IPS DF 19.7 (cell line): ENCODE results near the gene HYDIN.
"Not testable (repeated sequence)": the region's sequence is repeated elsewhere in the genome, so short reads cannot be mapped to it uniquely, and the experiment has no call there.

Source experiments
- DNase-seq: peaks from one replicate; pipeline ENCODE4 v3.0.0-alpha.2; 2013; ENCODE audit warnings: low read depth, low spot score

HYDIN gene

GRCh38 chr16:71225145-71225544 lies 5.4 kb downstream of the HYDIN start:
- no peak for DNase-seq

DNA sequence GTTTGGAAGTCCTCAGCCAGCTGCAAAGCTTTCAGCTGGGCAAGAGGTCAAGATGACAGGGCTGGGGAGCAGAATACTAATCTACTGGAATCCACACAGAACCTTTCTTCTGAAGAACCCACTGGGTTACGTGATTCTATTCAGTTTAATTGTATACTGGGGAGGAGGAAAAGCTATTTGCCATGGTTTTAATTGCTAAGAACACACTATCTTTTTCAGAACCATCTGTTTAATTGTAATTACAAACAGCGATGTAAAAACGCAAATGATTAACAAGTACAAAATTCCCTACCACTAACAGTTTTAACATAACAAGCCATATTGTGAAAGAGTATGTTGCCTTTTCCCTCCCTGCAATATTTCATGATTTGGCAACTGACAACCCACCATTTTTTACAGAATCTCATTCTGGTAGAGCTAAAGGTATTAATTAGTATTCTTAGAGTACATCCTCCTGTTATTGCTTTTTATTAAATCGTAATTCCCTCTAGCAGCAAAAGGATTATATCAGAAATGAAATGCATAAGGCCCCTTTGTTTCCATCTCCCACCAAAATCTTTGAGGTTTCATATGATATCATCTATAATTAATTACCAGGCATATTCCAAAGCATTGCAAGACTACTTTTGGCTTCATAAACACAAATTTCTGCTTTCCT lies 12.1 kb downstream of the HYDIN start:
- DNase-seq, result no peak

GRCh38 chr16:71217506-71217905 lies 13.0 kb downstream of the HYDIN start:
- DNase-seq, result no peak

- DNase-seq, result no peak
Measured at GRCh38 chr16:71216714-71217113, 13.8 kb downstream of the HYDIN start.

DNA sequence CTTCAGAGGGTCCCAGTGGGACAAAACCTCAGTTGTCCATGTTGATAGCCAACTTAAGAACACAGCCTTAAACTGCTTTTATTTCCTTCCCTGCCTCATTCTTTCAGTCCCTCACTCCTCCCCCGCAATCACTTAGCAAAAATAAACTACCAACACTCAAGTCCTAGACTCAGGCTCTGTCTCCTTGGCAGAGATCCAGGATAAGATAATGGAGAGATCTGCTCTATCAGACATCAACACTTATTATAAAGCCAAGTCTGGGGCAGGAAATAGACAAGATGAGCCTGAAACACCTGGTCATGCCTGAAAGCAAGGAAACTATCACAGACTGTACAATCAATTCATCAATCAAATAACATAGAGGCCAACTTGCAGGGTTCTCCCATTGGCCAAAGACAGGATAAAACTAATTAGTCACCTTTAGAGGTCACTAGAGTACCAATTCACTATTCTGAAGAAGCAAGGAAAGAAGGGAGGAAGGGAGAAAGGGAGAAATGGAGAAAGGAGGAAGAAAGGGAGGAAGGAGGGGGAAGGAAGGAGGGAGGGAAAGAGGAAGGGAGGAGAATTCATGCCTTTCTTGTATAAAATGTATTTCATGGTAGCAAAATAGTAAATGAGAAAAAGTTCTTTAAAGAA lies 15.7 kb downstream of the HYDIN start:
- no peak for DNase-seq

DNA sequence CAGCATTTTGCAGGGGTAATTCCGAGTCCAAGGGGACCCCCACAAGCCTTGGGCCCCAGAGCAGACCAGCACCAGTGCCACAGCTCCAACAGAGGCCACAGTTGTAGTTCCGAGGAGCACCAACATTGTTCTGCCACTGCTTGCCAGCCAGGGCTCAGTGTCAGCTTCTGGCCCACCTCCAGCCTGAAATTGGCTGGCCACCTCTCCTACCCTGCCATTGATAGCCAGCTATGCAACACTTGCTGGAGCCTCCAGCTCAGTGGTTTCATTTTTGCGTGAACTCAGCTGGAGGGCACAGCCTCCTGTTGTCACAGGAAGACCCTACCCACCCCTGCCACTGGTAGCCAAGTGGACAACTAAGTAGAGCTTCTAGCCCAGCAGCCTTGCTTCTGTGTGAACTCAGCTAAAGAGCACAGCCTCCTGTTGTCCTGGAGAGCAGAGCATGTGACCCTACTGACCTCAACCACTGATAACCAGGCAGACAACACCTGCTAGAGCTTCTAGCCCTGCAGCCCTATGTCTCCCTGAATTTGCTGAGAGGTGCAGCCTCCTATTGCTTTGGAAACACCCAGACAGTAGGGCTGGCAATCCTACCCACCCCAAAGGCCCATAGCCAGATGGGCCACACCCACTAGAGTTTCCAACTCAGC lies 24.9 kb downstream of the HYDIN start:
- no peak for DNase-seq

DNA sequence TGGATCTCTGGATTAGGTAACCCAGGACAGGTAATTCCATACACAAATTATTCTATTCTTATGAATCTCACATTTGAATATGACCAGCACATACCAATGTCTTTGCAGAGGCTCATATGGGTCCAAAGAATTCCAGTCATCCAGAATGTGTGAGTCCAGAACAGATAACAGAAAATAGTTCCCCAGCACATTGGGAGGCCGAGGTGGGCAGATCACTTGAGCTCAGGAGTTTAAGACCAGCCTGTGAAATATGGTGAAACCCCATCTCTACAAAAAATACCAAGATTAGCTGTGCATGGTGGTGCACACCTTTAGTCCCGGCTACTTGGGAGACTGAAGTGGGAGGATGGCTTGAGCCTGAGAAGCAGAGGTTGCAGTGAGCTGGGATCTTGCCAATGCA lies 26.9 kb downstream of the HYDIN start:
- DNase-seq, result no peak

GRCh38 chr16:71201556-71201955 lies 29.0 kb downstream of the HYDIN start:
- no peak for DNase-seq

DNA sequence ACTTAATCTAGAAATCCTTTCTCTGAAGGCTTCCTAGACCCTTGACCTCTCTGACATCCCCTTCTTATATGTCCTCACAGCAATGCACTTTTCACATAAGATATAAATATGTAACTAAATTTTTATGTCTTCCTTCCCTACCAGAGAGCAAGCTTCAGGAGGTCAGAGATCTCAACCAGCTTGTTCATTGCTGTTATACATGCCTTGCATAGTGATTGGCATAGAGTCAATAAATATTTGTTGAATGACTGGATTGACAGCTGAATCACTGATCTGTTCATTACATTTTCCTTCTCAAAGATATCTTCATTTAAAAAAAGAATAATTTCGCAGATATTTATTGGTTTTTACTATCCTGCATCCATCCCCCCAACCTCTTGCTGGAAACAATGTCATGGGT lies 29.5 kb downstream of the HYDIN start:
- DNase-seq, result no peak

DNA sequence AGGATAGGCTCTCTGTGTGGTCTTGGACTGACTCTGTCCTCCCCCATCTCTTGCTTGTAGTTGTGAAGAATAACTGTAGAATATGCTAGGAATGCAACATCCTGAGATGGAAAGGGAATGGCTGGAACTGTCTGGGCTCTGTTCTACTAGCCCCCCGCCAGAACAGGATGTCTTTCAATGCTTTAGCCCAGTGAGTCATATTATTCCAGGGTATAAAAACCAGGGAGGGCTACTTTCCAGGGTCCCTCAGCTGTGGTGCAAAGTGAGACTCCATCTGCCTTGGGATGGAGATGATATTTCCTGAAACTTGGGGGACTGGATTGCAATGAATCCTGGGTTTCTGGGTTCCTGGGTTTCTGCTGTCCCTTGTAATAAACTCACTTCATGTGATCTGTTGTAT lies 32.1 kb downstream of the HYDIN start:
- no peak for DNase-seq

DNA sequence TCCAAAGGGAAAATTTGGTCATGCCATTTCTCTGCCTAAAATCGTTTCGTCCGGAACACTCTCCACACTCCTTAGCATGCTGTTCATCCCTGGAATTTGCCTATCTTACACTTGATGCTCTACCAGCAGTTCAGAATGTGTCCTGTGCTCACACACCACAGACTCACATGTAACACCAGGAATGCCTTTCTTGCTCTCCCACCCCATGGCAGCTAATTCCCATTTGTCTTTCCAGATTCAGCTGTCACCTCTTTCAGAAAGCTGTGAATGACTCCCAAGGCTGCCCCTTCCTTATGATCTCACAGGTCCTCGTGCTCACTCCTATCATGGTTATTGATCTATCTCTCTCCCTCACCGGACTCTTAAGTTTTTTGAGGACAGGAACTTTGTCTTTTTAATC lies 38.1 kb downstream of the HYDIN start:
- no peak for DNase-seq

GRCh38 chr16:71188956-71189712 lies 41.4 kb downstream of the HYDIN start:
- DNase-seq, result no peak

- DNase-seq, result no peak
Measured at GRCh38 chr16:71185347-71185746, 45.2 kb downstream of the HYDIN start.

DNA sequence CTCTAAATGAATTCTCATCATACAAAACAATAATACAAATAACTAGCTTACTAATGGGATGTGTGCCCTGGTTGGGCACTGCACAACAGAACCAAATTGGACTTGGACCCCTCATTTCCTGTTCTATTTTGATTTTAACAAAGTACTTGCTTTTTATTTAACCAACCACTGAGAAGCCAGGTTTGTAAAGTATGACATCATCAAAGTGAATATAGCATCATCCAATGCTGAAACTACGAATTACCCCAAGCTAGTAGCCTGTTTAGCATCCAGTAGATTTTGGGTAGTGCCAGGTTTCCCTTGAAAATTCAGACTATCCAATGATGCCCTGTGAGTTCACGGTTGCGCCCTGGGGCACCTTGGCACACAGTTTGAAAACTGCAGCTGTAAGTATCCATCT lies 51.0 kb downstream of the HYDIN start:
- DNase-seq, result no peak

- no peak for DNase-seq
Measured at GRCh38 chr16:71172481-71173207, 57.9 kb downstream of the HYDIN start.

DNA sequence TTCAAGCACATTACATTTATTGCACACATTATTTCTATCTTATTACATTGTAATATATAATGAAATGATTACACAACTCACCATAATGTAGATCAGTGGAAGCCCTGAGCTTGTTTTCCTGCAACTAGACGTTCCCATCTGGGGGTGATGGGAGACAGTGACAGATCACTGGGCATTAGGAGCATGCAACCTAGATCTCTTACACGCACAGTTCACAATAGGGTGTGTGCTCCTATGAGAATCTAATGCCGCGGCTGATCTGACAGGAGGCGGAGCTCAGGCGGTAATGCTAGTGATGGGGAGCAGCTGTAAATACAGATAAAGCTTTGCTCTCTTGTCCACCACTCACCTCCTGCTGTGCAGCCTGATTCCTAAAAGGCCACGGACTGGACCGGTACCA lies 69.5 kb downstream of the HYDIN start:
- DNase-seq, result not testable (repeated sequence)

- DNase-seq, result not testable (repeated sequence)
Measured at GRCh38 chr16:71157278-71157677, 73.2 kb downstream of the HYDIN start.

DNA sequence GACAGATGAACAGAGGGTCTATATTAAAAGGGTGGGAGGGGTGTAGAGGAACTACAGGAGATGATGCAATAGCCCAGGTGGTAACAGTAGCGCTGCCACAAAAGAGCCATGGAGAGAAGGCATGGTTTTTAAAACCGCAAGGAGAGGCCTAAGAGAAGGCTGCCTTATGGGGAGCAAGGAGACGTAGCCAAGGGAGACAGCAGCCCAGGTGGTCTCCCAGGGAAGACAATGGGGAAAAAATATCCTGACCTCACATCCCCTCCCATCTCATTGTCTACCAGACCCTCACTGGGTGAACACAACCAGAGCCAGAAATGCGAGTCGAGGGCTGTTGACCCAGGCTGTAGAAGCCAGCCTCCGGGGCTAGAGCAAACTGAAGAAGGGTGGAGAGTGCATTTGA lies 77.2 kb downstream of the HYDIN start:
- DNase-seq, result not testable (repeated sequence)

DNA sequence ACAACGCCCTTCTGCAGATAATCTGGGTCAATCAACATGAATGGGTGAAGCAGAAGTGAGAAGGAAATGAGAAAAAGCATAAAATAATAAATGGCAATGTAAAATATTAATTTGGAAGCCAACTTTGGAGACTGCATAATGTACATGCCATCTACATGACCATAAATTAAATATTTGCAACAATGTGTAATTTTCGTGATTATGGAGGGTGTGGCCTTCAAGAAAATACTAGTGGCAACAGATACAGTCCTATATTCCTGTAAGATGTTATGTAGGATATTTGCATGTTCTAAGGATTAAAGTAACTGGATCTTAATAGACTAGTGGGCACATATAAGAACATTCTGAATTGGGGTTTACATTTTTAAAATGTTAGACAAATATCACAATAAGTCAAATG lies 78.9 kb downstream of the HYDIN start:
- DNase-seq, result not testable (repeated sequence)

DNA sequence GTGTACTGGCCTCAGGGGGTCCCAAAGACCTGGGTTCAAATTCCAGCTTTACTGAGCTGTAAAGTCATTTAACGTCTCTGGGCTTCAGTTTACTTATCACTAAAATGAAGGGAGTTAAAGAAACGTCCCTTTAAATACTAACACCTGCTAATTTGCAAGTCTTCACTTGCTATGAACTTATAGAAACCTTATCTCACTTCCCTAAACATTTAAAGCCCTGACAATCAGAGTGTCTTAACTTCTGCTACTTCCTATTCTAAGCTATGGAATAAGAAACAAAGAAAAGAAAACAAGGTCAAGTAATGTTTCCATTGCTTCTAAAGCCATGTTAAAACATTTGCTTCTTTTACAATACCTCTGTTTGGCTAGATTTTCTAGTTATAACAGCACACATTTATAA lies 87.3 kb downstream of the HYDIN start:
- not testable (repeated sequence) for DNase-seq

- not testable (repeated sequence) for DNase-seq
Measured at GRCh38 chr16:71110565-71110964, 120.0 kb downstream of the HYDIN start.
